Measurements from ENCODE around the gene CERS6.

The CERS6 gene

GRCh38 chr2:168530982-168531622 lies 75.0 kb downstream of the CERS6 start:
- DNase-seq (ENCODE audit: low read depth, low spot score), result no peak

- DNase-seq (ENCODE audit: low read depth, low spot score), result no peak
Measured at GRCh38 chr2:168534926-168535325, 78.9 kb downstream of the CERS6 start.

GRCh38 chr2:168536925-168537466 lies 80.9 kb downstream of the CERS6 start:
- no peak for DNase-seq (ENCODE audit: low read depth, low spot score)

GRCh38 chr2:168538133-168538532 lies 82.1 kb downstream of the CERS6 start:
- DNase-seq (ENCODE audit: low read depth, low spot score), result no peak

- no peak for DNase-seq (ENCODE audit: low read depth, low spot score)
Measured at GRCh38 chr2:168538534-168538933, 82.5 kb downstream of the CERS6 start.

- no peak for DNase-seq (ENCODE audit: low read depth, low spot score)
Measured at GRCh38 chr2:168539945-168540344, 83.9 kb downstream of the CERS6 start.

GRCh38 chr2:168541858-168542257 lies 85.8 kb downstream of the CERS6 start:
- no peak for DNase-seq (ENCODE audit: low read depth, low spot score)

- DNase-seq (ENCODE audit: low read depth, low spot score), result no peak
Measured at GRCh38 chr2:168543037-168543436, 87.0 kb downstream of the CERS6 start.

- no peak for DNase-seq (ENCODE audit: low read depth, low spot score)
Measured at GRCh38 chr2:168543935-168544334, 87.9 kb downstream of the CERS6 start.

- peak; percentile 37 for DNase-seq (ENCODE audit: low read depth, low spot score)
Measured at GRCh38 chr2:168545439-168546082, 89.5 kb downstream of the CERS6 start.

- DNase-seq (ENCODE audit: low read depth, low spot score), result no peak
Measured at GRCh38 chr2:168550670-168551069, 94.6 kb downstream of the CERS6 start.

GRCh38 chr2:168552450-168552856 lies 96.4 kb downstream of the CERS6 start:
- no peak for DNase-seq (ENCODE audit: low read depth, low spot score)

GRCh38 chr2:168555283-168555682 lies 99.2 kb downstream of the CERS6 start:
- DNase-seq (ENCODE audit: low read depth, low spot score), result no peak

GRCh38 chr2:168559187-168559586 lies 103.1 kb downstream of the CERS6 start:
- DNase-seq (ENCODE audit: low read depth, low spot score), result no peak

- DNase-seq (ENCODE audit: low read depth, low spot score), result no peak
Measured at GRCh38 chr2:168560817-168561499, 104.9 kb downstream of the CERS6 start.

- DNase-seq (ENCODE audit: low read depth, low spot score), result no peak
Measured at GRCh38 chr2:168561991-168562390, 105.9 kb downstream of the CERS6 start.

GRCh38 chr2:168562971-168563370 lies 106.9 kb downstream of the CERS6 start:
- DNase-seq (ENCODE audit: low read depth, low spot score), result no peak

GRCh38 chr2:168564641-168565040 lies 108.6 kb downstream of the CERS6 start:
- no peak for DNase-seq (ENCODE audit: low read depth, low spot score)

- no peak for DNase-seq (ENCODE audit: low read depth, low spot score)
Measured at GRCh38 chr2:168565112-168565511, 109.0 kb downstream of the CERS6 start.

- DNase-seq (ENCODE audit: low read depth, low spot score), result no peak
Measured at GRCh38 chr2:168565512-168565911, 109.4 kb downstream of the CERS6 start.

GRCh38 chr2:168566974-168567665 lies 111.0 kb downstream of the CERS6 start:
- DNase-seq (ENCODE audit: low read depth, low spot score), result no peak

- no peak for DNase-seq (ENCODE audit: low read depth, low spot score)
Measured at GRCh38 chr2:168567836-168568235, 111.8 kb downstream of the CERS6 start.
